Vagina (tissue), 2 donors: ENCODE measurements around the gene CRHBP.

ENCODE experiments used
- POLR2A ChIP-seq, 2 donors: fragments of 450-650 bp; IDR thresholded peaks; one replicate each; pipeline ENCODE4 v1.6.1; 2017; ENCODE audit warnings: antibody characterized with exemption in 2 of 2, mild to moderate bottlenecking in 2 of 2, moderate library complexity in 2 of 2
- POLR2AphosphoS5 ChIP-seq, 2 donors: sonication (generic); formaldehyde crosslinking; IDR thresholded peaks; one replicate each; pipeline ENCODE4 v1.9.0; 2017; ENCODE audit warnings: antibody characterized with exemption in 2 of 2, mild to moderate bottlenecking in 2 of 2, low read depth in 1 of 2; ENCODE audit not compliant: insufficient read depth in 1 of 2

DNA sequence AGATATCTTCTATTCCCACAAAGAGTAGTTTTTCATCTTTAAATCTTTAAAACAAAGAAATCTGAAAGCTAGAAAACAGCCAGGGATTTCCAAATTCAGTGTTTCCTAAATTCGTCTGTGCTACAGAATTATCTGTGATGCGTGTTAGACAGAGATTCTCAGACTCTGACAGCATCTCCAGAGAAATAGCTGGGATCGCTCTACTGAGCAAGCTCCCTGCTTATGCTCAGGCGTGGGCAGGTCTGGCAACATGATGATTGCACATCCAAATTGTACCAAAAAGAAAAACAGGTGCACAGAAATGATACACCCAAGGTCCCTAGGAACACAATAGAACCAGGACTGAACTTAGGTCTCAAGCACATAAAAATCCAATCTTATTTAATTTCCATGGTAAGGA, 22.8 kb upstream of the CRHBP start:
- no peak for TF ChIP-seq POLR2A (IDR thresholded peaks at IDR 0.05)
- no peak for TF ChIP-seq POLR2AphosphoS5 (IDR thresholded peaks at IDR 0.05; ENCODE audit: insufficient read depth in 1 of 2, low read depth in 1 of 2)
